Mesothelial cell of epicardium (in vitro differentiated cells): ENCODE data around the gene CLRN3. TPM values are rescaled to one million over a fixed set of nuclear protein-coding genes. Genes with fewer than 3 reads are reported as not detected.

Experiments used
- DNase-seq, 2 experiments: peaks; one replicate each; pipeline ENCODE4 v3.0.0; 2021; ENCODE audit warnings: low spot score in 2 of 2; ENCODE audit not compliant: unreplicated experiment in 2 of 2
- H3K27ac Mint-ChIP-seq: 2 replicates; pipeline ENCODE4 v1.8.0; 2021; ENCODE audit warnings: mixed read lengths
- H3K27me3 Mint-ChIP-seq: 2 replicates; pipeline ENCODE4 v1.8.0; 2021; ENCODE audit warnings: low read depth, mixed read lengths
- H3K36me3 Mint-ChIP-seq: 2 replicates; pipeline ENCODE4 v1.8.0; 2021; ENCODE audit warnings: mixed read lengths
- H3K4me1 Mint-ChIP-seq: 2 replicates; pipeline ENCODE4 v1.8.0; 2021; ENCODE audit warnings: mixed read lengths
- H3K4me3 Mint-ChIP-seq: 2 replicates; pipeline ENCODE4 v1.8.0; 2021; ENCODE audit warnings: mild to moderate bottlenecking, moderate library complexity, mixed read lengths
- H3K9me3 Mint-ChIP-seq: 2 replicates; pipeline ENCODE4 v1.8.0; 2021; ENCODE audit warnings: mixed read lengths
- total RNA-seq: library from RNA; stranded (reverse); gene quantifications from 3 replicates; pipeline ENCODE4 v1.2.1, GENCODE V29; 2021
- TF ChIP-seq, protein P1 (sequence below): fragments of 200-600 bp; sonication (generic); IDR thresholded peaks from one replicate; pipeline ENCODE4 v1.5.0; 2021; ENCODE audit warnings: antibody characterized with exemption; ENCODE audit not compliant: unreplicated experiment

Gene CLRN3
- total RNA-seq, 1 donor from 2014 or later = not detected

DNA sequence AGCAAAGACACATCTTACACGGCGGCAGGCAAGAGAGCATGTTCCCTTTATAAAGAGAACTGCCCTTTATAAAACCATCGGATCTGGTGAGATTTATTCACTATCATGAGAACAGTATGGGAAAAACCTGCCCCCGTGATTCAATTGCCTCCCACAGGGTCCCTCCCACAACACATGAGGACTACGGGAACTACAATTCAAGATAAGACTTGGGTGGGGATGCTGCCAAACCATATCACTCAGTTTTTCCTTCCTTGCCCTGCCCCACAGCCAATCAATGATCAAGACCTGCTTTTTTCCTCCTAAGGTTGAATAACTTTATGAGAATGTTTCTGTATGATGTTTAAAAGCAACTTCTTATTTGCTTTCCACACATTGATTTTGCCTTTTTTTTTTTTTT is 11.0 kb upstream of the CLRN3 start:
- Mint-ChIP-seq H3K4me1 (no peaks in the 10 kb centered on the region), H3K9me3 (peaks cover 6% of the 10 kb centered on the region), H3K27me3 (peaks cover 44% of the 10 kb centered on the region), H3K36me3 (no peaks in the 10 kb centered on the region), H3K27ac (no peak overlapping the region), H3K4me3 (no peak overlapping the region)
- DNase-seq = no peak
- TF ChIP-seq, protein P1, sequence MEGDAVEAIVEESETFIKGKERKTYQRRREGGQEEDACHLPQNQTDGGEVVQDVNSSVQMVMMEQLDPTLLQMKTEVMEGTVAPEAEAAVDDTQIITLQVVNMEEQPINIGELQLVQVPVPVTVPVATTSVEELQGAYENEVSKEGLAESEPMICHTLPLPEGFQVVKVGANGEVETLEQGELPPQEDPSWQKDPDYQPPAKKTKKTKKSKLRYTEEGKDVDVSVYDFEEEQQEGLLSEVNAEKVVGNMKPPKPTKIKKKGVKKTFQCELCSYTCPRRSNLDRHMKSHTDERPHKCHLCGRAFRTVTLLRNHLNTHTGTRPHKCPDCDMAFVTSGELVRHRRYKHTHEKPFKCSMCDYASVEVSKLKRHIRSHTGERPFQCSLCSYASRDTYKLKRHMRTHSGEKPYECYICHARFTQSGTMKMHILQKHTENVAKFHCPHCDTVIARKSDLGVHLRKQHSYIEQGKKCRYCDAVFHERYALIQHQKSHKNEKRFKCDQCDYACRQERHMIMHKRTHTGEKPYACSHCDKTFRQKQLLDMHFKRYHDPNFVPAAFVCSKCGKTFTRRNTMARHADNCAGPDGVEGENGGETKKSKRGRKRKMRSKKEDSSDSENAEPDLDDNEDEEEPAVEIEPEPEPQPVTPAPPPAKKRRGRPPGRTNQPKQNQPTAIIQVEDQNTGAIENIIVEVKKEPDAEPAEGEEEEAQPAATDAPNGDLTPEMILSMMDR = no peak

- no peaks in the 10 kb centered on the region for H3K36me3 Mint-ChIP-seq
- H3K4me1 Mint-ChIP-seq = no peaks in the 10 kb centered on the region
- peaks cover 20% of the 10 kb centered on the region for H3K9me3 Mint-ChIP-seq
- H3K27ac Mint-ChIP-seq = no peak overlapping the region
- DNase-seq = no peak
- H3K27me3 Mint-ChIP-seq = peaks cover 28% of the 10 kb centered on the region
- TF ChIP-seq, protein P1 = no peak
- H3K4me3 Mint-ChIP-seq = no peak overlapping the region
These were observed 7.1 kb upstream of the CLRN3 start for GRCh38 chr10:127899766-127900387.

DNA sequence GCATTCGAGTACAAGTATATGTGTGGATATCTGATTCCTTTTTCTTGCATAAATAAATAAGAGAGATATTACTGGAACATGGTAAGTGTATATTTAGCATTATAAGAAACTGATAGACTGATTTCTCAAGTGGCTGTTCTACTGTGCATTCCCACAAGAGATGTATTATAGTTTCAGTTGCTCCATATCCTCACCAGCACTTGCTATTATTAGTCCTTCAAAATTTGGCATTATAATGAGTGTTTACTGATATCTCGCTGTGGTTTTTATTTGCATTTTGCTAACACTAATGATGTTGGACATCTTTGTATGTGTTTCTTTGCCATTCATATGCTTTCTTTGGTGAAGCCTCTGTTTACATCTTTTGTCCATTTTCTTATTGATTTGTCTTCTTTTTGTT is 4.4 kb upstream of the CLRN3 start:
- no peaks in the 10 kb centered on the region for H3K36me3 Mint-ChIP-seq
- H3K4me1 Mint-ChIP-seq = no peaks in the 10 kb centered on the region
- no peak overlapping the region for H3K4me3 Mint-ChIP-seq
- H3K27ac Mint-ChIP-seq = no peak overlapping the region
- DNase-seq = no peak
- TF ChIP-seq, protein P1 = no peak
- peaks cover 20% of the 10 kb centered on the region for H3K9me3 Mint-ChIP-seq
- H3K27me3 Mint-ChIP-seq = peaks cover 39% of the 10 kb centered on the region

DNA sequence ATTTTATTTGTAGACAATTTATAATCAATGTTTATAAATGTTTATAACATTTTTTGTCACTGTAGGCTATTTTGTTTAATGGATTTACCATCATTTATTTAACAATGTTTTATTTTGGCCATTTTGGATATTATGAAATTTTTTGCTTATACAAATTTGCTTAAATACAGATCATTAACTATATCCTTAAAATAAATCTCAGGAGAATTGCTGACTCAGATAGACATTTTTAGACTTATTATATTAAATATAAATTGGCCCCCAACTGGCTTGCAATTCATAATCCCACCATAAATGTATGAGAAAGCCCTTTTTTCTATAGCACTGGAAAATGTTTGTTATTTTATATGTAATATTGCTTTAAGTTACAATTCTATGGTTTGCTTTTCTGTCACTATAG is 3.8 kb upstream of the CLRN3 start:
- TF ChIP-seq, protein P1 = no peak
- Mint-ChIP-seq H3K9me3 (peaks cover 20% of the 10 kb centered on the region), H3K36me3 (no peaks in the 10 kb centered on the region), H3K27me3 (peaks cover 42% of the 10 kb centered on the region), H3K4me1 (no peaks in the 10 kb centered on the region), H3K4me3 (no peak overlapping the region), H3K27ac (no peak overlapping the region)
- DNase-seq = no peak

GRCh38 chr10:127894146-127894545 is 1.4 kb upstream of the CLRN3 start:
- H3K27me3 Mint-ChIP-seq = peaks cover 52% of the 10 kb centered on the region
- TF ChIP-seq, protein P1 = no peak
- H3K9me3 Mint-ChIP-seq = peaks cover 18% of the 10 kb centered on the region
- no peaks in the 10 kb centered on the region for H3K4me1 Mint-ChIP-seq
- no peaks in the 10 kb centered on the region for H3K36me3 Mint-ChIP-seq
- no peak for DNase-seq
- H3K4me3 Mint-ChIP-seq = no peak overlapping the region
- no peak overlapping the region for H3K27ac Mint-ChIP-seq
